Thyroid gland (tissue), 4 donors: ENCODE measurements around the gene EPS8. TPM values are rescaled to one million over a fixed set of nuclear protein-coding genes. Genes with fewer than 3 reads are reported as not detected.

Experiments
- DNase-seq, 2 donors: peaks; one replicate each; pipeline ENCODE4 v3.0.0-alpha.2; 2019
- H3K27ac ChIP-seq, 3 donors: fragments of 200-600 bp; sonication (generic); 1 replicate in 2 of 3; 2 replicates in 1 of 3; pipeline ENCODE4 v1.5.1; 2016 to 2019; ENCODE audit warnings: mild to moderate bottlenecking in 1 of 3, moderate library complexity in 1 of 3
- H3K27me3 ChIP-seq: fragments of 200-600 bp; sonication (generic); one replicate; pipeline ENCODE4 v1.5.1; 2019
- H3K36me3 ChIP-seq, 2 donors: fragments of 200-600 bp; sonication (generic); one replicate each; pipeline ENCODE4 v1.5.1; 2016 to 2019
- H3K4me1 ChIP-seq, 2 donors: fragments of 200-600 bp; sonication (generic); one replicate each; pipeline ENCODE4 v1.5.1; 2017 to 2019
- H3K4me3 ChIP-seq, 3 donors: fragments of 200-600 bp; sonication (generic); replicated peaks in 1 of 3; 1 replicate in 2 of 3; 2 replicates in 1 of 3; pipeline ENCODE4 v1.5.1; 2016; ENCODE audit warnings: mild to moderate bottlenecking in 1 of 3
- H3K9me3 ChIP-seq: fragments of 200-600 bp; sonication (generic); one replicate; pipeline ENCODE4 v1.5.1; 2017
- CTCF ChIP-seq, 6 experiments: fragments of 200-600 bp in 3 of 6; fragments of 450-650 bp in 3 of 6; sonication (generic) in 3 of 6; IDR thresholded peaks; one replicate each; pipeline ENCODE4 v1.5.1; 2016 to 2019; ENCODE audit warnings: antibody characterized with exemption in 6 of 6, mild to moderate bottlenecking in 2 of 6, inconsistent platforms in 1 of 6, moderate library complexity in 1 of 6
- POLR2A ChIP-seq, 2 donors: fragments of 450-650 bp; IDR thresholded peaks; one replicate each; pipeline ENCODE4 v1.6.1; 2017; ENCODE audit warnings: antibody characterized with exemption in 2 of 2, mild to moderate bottlenecking in 2 of 2, moderate library complexity in 1 of 2
- WGBS, 2 donors: methylation state at CpG; one replicate each; pipeline ENCODE4 v1.1.5; 2017; 5-methylcytosine and 5-hydroxymethylcytosine counted together
- intact Hi-C: fragments of 100-400 bp; cut with DNase I; formaldehyde crosslinking; loops from one replicate; pipeline ENCODE4 v1.15.1; 2023
- total RNA-seq, 4 donors: library from RNA; depleted of rRNA; stranded (reverse); fragments of >200 nt; gene quantifications; one replicate each; pipeline ENCODE4 v1.2.3, GENCODE V29; 2016

Gene EPS8
- total RNA-seq, 4 donors from 2014 or later = 78.0 to 127 (median 110) TPM

GRCh38 chr12:15608941-15609340 is 180.2 kb downstream of the EPS8 start:
- Histone ChIP-seq H3K4me1 (no peaks in the 10 kb centered on the region), H3K27ac (no peak overlapping the region), H3K4me3 (no peak overlapping the region), H3K9me3 (no peaks in the 10 kb centered on the region), H3K27me3 (no peaks in the 10 kb centered on the region), H3K36me3 (no peaks in the 10 kb centered on the region)
- intact Hi-C loops = loop anchor here (10.0 kb wide), 1 partner anchor 186 kb away; no protein-coding TSS in a partner anchor
- TF ChIP-seq CTCF (IDR thresholded peaks at IDR 0.05) = no peak
- TF ChIP-seq POLR2A (IDR thresholded peaks at IDR 0.05) = no peak
- no peak for DNase-seq
- WGBS, 2 donors = 86 to 90% methylated on average over 1 of the region's 1 CpG

- TF ChIP-seq POLR2A (IDR thresholded peaks at IDR 0.05) (no peak), CTCF (IDR thresholded peaks at IDR 0.05) (no peak)
- DNase-seq = no peak
- Histone ChIP-seq H3K4me1 (no peaks in the 10 kb centered on the region), H3K9me3 (no peaks in the 10 kb centered on the region), H3K27me3 (no peaks in the 10 kb centered on the region), H3K36me3 (no peaks in the 10 kb centered on the region), H3K27ac (no peak overlapping the region), H3K4me3 (no peak overlapping the region)
- intact Hi-C loops = loop anchor here (10.0 kb wide), 1 partner anchor 186 kb away; no protein-coding TSS in a partner anchor
- WGBS, 2 donors = 89 to 94% methylated on average over 1 of the region's 1 CpG
Measured at GRCh38 chr12:15608406-15608805, 180.8 kb downstream of the EPS8 start.

DNA sequence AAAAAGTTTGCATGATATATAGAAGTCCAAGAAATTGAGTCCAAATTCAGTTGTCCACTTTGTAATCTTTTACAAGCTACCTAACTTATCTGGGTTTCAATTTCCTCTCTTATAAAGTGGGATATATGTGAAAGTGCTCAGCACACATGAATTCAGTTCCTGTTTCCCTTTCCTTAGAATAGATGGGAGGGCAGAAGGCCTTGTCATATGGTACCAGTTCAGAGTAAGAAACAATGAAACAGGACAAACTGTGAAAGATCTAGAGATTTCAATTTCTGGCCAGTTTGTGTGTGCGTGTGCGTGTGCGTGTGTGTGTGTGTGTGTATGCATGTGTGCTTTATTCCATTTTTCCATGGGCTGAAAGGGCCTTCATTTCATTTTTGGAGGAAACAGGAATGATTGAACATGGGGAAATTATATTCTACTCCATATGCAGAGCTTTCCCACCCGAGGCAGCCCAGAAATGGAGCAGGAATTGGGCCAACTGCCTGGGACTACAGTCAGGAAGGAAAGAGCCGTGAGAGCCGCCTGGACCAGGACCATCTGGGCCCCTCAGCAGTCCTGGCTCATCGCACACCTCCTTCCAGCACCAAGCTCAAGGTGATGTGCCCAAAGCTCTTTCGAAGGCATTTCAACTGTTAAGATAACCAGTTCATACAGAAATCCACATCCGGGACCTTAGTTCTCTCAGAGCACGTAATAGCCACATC is 183.2 kb downstream of the EPS8 start:
- 87 to 94% methylated on average over 10 of the region's 10 CpGs for WGBS, 2 donors
- no peak for DNase-seq
- Histone ChIP-seq H3K4me3 (no peak overlapping the region), H3K27ac (no peak overlapping the region), H3K9me3 (no peaks in the 10 kb centered on the region), H3K27me3 (no peaks in the 10 kb centered on the region), H3K4me1 (no peaks in the 10 kb centered on the region), H3K36me3 (no peaks in the 10 kb centered on the region)
- intact Hi-C loops = loop anchor here (10.0 kb wide), 1 partner anchor 189 kb away; no protein-coding TSS in a partner anchor
- TF ChIP-seq CTCF (IDR thresholded peaks at IDR 0.05) (no peak), POLR2A (IDR thresholded peaks at IDR 0.05) (no peak)

GRCh38 chr12:15603474-15604085 is 185.6 kb downstream of the EPS8 start:
- 92 to 98% methylated on average over 4 of the region's 4 CpGs for WGBS, 2 donors
- Histone ChIP-seq H3K27ac (no peak overlapping the region), H3K9me3 (no peaks in the 10 kb centered on the region), H3K36me3 (no peaks in the 10 kb centered on the region), H3K27me3 (no peaks in the 10 kb centered on the region), H3K4me3 (no peak overlapping the region), H3K4me1 (peaks cover 10 to 11% of the 10 kb centered on the region in 2 donors)
- intact Hi-C loops = loop anchor here (10.0 kb wide), 1 partner anchor 191 kb away; no protein-coding TSS in a partner anchor
- DNase-seq = no peak
- TF ChIP-seq CTCF (IDR thresholded peaks at IDR 0.05) (no peak), POLR2A (IDR thresholded peaks at IDR 0.05) (no peak)
